Right renal pelvis (tissue), 4 donors: ENCODE results near the gene GPR22. TPM values are rescaled to one million over a fixed set of nuclear protein-coding genes. Genes with fewer than 3 reads are reported as not detected.

Experiments used
- DNase-seq, 4 donors: peaks; one replicate each; pipeline ENCODE4 v3.0.0-alpha.2; 2013; ENCODE audit warnings: low read depth in 4 of 4, low spot score in 3 of 4, missing footprints in 1 of 4
- polyA plus RNA-seq, 4 donors: library from polyadenylated mRNA; unstranded; fragments of 120-200 nt; gene quantifications; one replicate each; pipeline ENCODE4 v1.2.1, GENCODE V29; 2013; ENCODE audit not compliant: insufficient read length in 4 of 4

Gene GPR22, protein sequence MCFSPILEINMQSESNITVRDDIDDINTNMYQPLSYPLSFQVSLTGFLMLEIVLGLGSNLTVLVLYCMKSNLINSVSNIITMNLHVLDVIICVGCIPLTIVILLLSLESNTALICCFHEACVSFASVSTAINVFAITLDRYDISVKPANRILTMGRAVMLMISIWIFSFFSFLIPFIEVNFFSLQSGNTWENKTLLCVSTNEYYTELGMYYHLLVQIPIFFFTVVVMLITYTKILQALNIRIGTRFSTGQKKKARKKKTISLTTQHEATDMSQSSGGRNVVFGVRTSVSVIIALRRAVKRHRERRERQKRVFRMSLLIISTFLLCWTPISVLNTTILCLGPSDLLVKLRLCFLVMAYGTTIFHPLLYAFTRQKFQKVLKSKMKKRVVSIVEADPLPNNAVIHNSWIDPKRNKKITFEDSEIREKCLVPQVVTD
- polyA plus RNA-seq, result under 1 TPM; 0.07 to 0.48 (median 0.28) TPM

DNA sequence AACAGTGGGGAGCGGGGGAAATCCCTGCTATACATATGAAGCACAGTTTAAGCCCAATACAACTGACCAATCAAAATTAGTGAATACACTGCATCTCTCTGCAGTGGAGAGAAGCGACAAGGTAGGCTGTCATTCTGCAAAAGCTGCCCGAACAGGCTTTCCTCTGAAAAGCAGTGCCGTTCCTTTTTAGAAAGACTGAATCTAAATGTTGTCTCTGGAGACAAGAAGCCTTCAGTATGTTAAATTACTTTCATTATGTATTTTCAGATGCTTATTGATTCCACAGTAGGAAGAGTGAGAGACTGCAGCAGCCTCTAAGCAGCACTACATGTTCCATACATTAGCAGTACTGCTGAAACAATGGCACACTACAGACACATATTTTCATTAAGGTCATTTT, at the start of gene GPR22:
Gene GPR22, plus strand, starts transcription at position 129 of the 400 bp plus-strand sequence. CDS start 4,004 bp downstream, outside the sequence.
- no peak for DNase-seq

DNA sequence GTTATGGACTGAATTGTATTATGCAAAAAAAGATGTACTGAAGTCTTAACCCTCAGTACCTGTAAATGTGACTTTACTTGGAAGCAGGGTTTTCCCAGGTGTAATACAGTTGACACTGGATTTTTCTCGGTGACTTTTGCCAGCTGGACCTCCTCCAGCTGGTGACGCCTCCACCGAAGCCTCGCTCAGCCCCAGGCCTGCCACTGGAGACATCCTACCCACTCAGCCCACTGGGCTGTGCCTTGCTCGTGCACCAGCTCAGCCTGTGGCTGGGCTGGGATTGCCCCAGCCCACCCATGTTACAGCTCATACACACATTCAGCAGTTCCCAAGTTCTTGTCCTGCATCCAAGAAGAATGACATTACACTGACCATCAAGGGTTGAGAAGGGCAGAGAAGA, 42.4 kb upstream of the GPR22 start:
- no peak for DNase-seq

DNA sequence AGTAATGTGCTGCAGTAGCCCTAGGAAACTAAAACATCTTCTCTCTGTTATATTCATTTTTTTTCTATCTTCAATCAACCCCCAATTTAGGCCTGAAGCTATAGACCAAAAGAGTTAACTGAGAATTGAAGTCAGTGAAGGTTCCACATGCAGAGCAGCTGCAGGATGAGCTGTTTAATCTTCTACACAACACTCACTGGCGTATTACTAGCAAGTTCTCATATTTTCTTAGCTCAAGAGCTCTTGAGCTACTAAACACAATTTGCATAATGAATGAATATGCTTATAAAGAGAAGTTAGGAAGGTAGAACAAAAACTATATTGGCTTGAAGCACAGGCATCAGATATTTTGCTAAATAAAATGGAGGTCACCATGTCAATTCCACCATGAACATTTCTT, 41.2 kb upstream of the GPR22 start:
- no peak for DNase-seq

DNA sequence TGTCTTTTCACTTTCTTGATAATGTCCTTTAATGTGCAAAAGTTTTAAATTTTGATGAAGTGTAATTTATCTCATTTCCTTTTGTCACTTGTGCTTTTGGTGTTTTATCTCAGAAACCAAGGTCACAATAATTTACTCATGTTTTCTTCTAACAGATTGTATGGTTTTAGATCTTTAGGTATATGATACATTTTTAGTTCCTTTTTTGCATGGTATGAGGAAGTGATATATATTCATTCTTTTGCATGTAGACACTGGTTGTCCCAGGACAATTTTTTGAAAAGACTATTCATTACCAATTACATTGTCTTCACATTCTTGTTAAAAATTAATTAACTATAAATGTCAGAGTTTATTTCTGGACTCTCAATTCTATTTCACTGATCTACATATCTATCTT, 39.8 kb upstream of the GPR22 start:
- DNase-seq, result no peak

DNA sequence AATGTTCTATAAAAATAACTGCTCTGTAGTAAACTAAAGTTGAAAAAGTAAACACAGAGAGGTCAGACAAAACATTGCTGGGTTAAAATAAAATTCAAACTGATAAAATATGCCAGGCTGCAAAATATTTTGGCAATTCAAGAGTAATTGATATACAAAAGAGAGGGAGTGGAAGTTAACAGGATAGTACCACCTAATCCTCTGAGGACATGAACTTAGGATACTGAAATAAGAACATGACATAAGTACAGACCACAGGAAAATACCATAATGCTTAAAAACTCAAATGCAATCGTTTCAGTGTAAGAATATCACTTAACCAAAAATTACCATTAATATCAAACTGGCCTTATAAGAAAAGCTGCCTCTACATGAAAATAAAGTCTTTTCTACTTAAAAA, 37.6 kb upstream of the GPR22 start:
- no peak for DNase-seq

DNA sequence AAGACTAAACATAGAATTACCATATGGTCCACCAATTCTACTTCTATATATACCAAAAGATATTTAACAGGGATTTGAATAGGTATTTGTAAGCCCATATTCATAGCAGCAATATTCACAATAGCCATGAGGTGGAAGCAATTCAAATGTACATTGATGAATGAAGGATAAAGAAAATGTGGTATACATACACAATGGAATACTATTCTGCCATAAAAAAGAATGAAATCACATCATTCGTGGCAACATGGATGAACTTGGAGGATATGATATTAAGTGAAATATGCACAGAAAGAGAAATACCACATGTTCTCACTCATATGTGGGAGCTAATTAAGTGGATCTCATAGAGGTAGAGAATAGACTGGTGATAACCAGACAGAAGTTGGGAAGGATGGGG, 34.1 kb upstream of the GPR22 start:
- DNase-seq, result no peak

DNA sequence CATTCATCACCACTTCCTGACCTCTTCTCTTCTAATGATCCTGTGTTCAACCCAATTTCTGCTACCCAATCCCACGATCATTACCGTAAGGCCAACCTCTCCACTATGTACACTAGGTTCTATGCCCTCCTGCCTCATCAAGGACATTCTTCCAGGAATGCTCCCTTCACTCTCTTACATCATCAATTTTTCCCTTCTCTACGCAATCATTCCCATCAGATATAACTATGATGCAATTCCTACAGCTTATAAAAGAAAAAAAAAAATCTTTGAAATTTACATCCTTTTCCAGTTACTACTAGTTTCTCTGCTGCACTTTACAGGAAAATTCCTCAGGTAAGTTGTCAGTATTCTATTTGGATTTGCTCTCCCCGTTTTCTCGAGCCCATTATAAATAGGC, 30.8 kb upstream of the GPR22 start:
- no peak for DNase-seq

DNA sequence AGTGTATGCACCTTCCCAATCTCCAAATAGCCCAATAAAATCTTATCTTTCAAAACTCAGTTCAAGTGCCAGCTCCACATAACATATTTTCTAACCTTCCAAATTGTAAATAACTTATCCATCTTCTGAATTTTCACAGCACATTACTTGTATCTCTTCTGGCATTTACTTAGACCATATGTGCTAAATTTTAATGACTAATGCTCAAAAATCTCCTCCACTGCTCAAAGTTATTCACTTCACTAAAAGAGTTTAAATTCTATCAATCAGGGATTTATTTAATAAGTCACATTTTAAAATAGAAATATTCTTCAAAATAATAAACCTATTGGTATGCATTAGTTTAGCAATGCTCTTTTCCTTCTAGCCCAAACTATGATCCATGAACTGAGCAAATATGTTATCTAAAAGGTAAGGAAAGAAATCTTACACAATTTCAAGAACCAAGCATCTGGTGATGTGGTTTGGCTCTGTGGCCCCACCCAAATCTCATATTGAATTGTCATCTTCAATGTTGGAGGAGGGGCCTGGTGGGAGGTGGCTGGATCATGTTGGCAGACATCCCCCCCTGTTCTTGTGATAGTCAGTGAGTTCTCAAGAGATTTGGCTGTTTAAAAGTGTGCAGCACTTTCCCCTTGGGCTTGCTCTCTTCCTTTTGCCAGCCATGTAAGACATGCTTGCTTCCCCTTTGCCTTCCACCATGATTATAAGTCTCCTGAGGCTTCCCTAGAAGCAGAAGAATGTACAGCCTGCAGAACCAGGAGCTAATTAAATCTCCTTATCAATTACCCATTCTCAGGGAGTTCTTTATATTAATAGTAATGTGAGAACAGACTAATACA, 28.1 kb upstream of the GPR22 start:
- no peak for DNase-seq

DNA sequence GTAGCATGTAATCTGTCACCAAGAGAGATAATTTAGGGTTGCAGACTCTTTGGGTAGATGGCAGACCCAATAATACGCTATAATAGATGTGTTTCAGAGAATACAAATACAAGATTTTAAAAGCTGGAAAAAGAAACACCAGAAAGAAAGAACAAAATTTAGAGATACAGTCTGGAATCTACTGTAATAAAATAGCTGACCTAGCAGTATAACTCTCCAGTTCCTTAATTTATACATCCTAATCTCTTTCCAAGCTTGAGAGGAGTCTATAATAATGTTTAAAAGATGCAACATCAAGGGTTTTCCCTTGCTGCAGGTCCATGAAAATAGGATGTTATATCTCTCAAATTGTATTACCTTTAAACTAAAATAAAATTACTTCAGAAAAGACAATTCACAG, 27.2 kb upstream of the GPR22 start:
- DNase-seq, result no peak

DNA sequence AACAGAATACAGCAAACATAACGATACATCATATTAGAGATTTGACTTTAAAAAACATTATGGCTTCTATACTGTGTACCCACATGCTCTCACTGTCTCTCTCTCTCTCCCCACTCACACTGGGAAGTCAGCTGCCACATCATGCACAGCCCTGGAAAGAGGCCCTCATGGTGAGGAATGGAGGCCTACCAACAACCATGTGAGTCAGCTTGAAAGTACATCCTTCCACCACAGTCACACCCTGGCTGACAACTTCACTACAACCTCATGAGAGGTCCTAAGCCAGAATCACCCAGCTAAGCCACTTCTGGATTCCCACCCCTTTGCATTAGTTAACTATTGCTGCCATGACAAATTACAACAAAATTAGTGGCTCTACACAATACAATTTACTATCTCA, 23.3 kb upstream of the GPR22 start:
- no peak for DNase-seq

DNA sequence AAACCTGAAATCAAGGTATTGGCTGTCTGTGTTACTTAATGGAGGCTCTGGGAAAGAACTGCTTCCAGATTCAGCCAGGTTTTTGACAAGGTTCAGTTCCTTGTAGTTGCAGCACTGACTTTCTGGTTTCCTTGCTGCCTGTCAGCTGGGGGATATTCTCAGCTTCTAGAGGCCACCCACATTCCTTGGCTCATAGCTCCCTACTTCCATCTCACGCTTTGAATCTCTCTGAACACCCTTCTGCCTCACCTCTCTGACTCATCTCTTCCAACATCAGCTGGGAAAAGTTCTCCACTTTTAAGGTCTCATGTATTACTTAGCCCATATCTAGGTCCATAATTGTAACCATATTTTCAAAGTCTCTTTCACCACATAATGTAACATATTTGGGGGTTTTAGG, 22.9 kb upstream of the GPR22 start:
- no peak for DNase-seq

DNA sequence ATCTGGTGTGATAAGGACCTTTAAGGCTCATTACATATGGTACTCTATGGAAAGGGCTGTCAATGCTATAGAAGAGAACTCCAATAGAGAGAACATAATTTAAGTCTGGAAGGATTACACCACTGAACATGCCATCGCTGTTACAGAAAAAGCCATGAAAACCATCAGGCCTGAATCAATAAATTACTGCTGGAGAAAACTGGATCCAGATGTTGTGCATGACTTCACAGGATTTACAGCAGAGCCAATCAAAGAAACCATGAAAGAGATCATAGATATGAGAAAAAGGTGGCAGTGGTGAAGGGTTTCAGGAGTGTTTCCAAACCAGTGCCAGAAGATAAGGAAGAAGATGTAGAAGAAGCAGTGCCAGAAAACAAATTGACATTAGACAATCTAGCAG, 18.9 kb upstream of the GPR22 start:
- DNase-seq, result no peak

DNA sequence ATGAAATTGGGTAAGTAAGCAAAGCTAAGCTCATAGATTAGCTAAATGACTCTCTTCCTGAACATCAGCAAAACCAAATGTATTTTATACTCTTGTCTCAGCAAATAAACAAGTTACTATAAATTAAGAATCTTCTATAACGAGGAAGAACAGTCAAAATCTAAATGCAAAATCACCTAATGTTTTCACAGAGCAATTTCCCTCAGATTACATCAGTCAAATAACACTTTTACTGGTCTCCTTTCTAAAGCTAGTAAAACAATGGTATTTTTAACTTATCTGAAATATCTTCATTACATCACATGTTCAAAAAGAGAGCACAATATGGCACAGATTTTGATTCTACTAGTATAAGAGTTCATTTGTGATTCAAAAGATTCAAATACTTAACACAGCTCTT, 16.5 kb upstream of the GPR22 start:
- DNase-seq, result no peak

DNA sequence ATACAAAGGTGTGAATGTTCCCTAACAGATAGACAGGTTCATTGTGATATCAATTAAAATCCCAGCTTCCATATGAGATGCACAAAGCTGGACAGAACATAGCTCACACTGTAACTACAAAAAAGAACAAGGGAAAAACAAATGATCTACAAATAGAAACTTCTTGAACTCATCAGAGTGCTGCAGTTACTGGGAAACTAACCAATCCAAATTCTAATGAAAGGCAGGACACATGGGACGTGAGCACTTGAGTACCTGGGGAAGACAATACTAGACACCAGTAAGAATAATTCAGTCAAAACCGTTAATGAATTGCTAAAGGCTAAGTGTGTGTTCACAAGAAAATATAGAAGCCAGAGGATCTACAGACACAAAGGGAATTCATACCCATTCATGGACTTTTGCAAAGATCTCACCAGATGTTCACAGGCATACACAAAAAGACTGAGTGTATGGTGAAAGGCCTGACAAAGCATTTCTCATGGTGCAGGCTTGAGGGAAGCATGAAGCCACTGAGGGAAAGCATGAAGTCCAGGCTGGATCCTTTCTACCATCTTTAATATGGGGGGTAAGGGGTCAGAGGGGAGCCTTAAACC, 7.8 kb upstream of the GPR22 start:
- DNase-seq, result no peak

DNA sequence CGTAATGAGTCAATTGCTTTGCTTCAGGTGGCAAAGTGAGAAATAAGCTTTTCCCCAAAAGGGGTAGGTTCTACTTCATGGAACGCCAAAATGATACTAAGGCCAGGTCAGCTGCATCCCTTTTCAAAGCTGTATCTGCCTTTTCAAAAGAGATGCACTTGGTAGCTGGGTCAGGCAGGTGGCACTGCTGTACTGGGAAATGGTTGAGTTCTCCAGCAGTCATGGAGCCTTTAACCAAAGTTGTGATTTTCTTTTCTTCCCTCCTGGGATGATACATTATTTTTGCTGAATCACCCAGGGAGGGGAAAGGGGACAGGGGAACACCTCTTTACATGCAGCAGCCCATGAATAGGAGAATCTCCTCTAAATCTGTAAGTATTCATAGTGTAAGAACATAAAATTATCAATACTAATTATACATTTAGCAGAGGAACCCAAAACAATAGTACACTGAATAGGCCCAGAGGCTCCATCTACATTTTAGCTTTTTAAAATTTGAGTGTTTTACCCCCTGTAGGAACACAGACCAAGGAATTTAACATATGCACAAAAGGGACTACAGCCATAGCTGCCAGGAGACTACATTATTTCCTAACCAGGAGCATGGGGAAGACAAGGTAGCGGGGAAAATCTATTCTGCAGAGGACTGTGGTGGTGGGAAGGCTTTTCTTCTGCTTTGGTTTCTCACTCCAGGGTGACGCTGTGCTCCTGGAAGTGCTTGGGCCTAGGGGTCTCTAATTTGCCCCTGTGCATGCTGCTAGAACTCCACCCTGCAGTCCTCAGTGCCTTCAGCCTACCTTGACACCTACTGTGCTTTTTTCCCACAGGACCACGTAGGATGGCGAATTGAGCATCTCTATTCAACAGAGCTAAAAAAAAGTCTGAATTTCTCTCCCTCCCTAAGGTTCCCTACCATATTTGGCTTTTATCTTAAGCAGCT, 6.4 kb upstream of the GPR22 start:
- peak in 3 of 4 donors; percentile 16 to 35 (median 18) for DNase-seq

DNA sequence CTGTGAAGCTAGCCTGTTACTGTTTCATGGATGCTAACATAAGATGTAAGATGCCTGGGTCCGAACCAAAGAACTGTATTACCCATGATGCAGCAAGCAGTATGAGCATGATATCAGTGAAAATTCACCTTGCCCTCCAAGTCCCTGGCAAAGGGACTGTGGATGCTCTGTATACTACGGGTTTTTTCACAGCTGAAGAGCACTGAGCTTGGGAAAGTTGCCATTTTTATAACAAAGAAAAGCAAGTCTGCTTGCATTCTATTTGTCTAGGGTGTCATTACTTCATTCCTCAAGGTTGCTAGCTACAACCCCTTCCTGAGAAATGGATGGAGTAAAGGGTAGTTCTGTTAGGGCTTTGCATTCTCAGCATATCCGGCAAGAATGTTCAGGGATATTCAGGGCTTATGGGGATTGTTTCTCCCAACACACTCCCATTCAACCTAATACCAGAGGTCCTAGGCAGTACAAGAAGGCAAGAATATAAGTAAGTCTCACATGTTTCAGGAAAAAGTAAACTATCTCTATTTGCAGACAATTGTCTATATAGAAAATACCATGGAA, 5.1 kb upstream of the GPR22 start:
- no peak for DNase-seq

DNA sequence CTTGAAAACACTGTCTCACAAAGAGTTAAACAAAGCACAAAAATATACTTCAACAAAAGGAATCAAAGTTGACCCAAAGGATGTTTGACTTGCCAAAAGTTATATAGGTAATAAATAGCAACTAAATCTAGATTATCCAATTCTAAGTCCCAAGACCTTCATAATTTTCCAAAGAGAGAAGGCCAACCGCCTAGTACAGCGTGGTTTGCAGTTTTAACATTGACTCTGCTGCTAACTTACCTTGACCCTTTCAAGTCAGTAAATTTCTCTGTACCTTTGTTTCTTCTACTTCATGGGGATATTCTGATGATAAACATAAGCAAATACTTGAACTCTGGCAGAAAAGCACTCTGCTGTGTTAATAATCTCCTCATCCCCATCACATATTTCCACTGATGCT, 1.9 kb upstream of the GPR22 start:
- DNase-seq, result no peak

DNA sequence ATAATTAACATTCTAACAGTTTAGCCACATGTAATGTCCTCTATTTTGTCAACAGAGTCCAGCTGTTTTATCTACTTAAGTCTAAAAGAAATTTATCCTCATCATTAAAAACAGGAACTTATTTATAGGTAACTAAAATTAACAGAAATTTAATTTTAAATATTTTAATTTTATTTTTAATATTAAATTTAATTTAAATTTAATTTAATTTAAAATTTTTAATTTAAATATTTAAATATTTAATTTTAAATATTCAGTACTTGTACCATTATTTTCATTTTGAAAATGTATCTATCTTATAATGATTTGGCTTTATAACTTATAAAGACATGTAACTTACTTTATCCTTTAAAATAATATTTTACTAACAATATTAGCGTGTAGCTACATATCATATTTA, 1.0 kb upstream of the GPR22 start:
- DNase-seq, result no peak

DNA sequence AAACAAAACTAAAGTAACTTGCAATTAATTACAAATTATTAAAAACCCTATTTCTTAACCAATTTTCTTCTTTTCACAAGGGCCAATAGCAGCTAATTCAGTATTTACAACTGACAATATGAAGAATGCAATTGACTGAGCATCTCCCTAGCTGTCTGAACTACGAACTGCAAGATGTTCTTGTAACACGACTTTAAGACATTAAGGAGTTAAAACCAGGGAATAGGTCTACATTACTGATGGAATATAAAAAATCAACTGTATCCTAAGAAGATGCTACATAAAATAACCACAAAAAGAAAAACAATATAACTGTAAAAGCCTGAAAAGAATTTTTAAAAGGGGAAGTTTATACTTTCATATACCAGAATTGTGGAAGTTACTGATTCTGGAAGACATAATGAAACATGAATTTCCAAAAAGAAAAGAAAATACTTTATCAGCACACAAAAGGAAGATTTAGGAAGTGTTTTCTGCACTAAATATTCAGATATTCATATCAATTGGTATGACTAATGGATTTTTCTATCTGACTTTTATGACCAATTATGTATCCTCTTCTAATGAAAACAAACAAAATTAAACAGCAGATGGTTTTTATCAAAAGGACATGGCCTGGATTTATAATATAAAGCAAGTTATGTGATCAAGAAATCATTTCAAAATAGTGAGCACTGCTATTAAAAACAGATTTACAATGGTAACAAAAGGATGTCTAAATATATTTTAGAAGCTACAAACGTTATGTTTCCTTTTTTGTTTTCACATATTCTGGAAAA, 1.6 kb downstream of the GPR22 start:
- DNase-seq, result no peak
